HepG2 (cell line): ENCODE measurements around the gene TNFRSF13B. TPM values are rescaled to one million over a fixed set of nuclear protein-coding genes. Genes with fewer than 3 reads are reported as not detected.

ENCODE experiments used
- ATAC-seq: fragments of 200-7000 bp; cut with Tn5 transposase; 3 replicates; pipeline ENCODE4 v1.9.1; 2020; ENCODE audit warnings: mild to moderate bottlenecking, moderate library complexity
- BruUV-seq: library from RNA; stranded (reverse); fragments of 400-500 nt; replicated peaks from 2 replicates; lab custom pipeline; 2021; lab: Mats Ljungman, UMichigan
- CTCF ChIA-PET: fragments of 300-600 bp; formaldehyde crosslinking; extraction: SDS; loops from one replicate; lab custom pipeline; 2021; ENCODE audit warnings: low total read pairs, inconsistent platforms, low intra/inter-chr PET ratio; lab: Yijun Ruan, JAX
- POLR2A ChIA-PET: fragments of 350-600 bp; sonication (Branson Sonifier 250); formaldehyde crosslinking; loops from one replicate; lab custom pipeline; 2020; ENCODE audit warnings: antibody characterized with exemption, inconsistent platforms; lab: Yijun Ruan, JAX
- DNase-seq: peaks from one replicate; pipeline ENCODE4 v3.0.0-alpha.2; 2015; ENCODE audit warnings: low spot score
- FAIRE-seq: peaks from 3 replicates; lab custom pipeline; 2011; peaks lifted over from hg19 to GRCh38; lab: Jason Lieb, UNC
- H2AFZ ChIP-seq: one replicate; pipeline ENCODE4 v1.6.1; 2011; ENCODE audit warnings: low read length, inconsistent platforms
- H3K27ac ChIP-seq: fragments of 300-600 bp; 3 replicates; pipeline ENCODE4 v1.8.0; 2011; ENCODE audit warnings: mixed run types, mild to moderate bottlenecking, mixed read lengths, low read length, inconsistent platforms; ENCODE audit not compliant: insufficient read depth; ENCODE audit errors: extremely low read length
- H3K27me3 ChIP-seq, 2 experiments: fragments of 200-600 bp in 1 of 2; 2 replicates in 1 of 2; 3 replicates in 1 of 2; pipeline versions ENCODE4 v1.6.0 to v1.8.0; 2011; ENCODE audit warnings: low read length in 2 of 2, mild to moderate bottlenecking in 2 of 2, moderate library complexity in 2 of 2, inconsistent platforms in 1 of 2; ENCODE audit not compliant: insufficient read depth in 2 of 2, control insufficient read depth in 1 of 2
- H3K36me3 ChIP-seq, 2 experiments: fragments of 200-600 bp in 1 of 2; replicated peaks in 1 of 2; 2 replicates in 1 of 2; 3 replicates in 1 of 2; pipeline versions ENCODE4 v1.5.1 to v1.8.0; 2011; ENCODE audit warnings: low read length in 2 of 2, inconsistent platforms in 1 of 2; ENCODE audit not compliant: insufficient read depth in 2 of 2, control insufficient read depth in 1 of 2
- H3K4me1 ChIP-seq: 2 replicates; pipeline ENCODE4 v1.5.1; 2012; ENCODE audit warnings: low read length, inconsistent platforms; ENCODE audit not compliant: insufficient read depth
- H3K4me2 ChIP-seq: 2 replicates; pipeline ENCODE4 v1.6.0; 2011; ENCODE audit warnings: low read depth, low read length, inconsistent platforms
- H3K4me3 ChIP-seq, 3 experiments: fragments of 200-600 bp in 1 of 3; sonication (generic), shearing (Covaris generic) in 1 of 3; replicated peaks in 1 of 3; 2 replicates each; pipeline ENCODE4 v1.5.1; 2011 to 2016; ENCODE audit warnings: low read length in 3 of 3, inconsistent platforms in 2 of 3, low read depth in 2 of 3, mild to moderate bottlenecking in 2 of 3, control low read depth in 1 of 3, mixed read lengths in 1 of 3; ENCODE audit not compliant: insufficient read depth in 1 of 3
- H3K79me2 ChIP-seq: one replicate; pipeline ENCODE4 v1.6.1; 2011; ENCODE audit warnings: low read length, inconsistent platforms; ENCODE audit not compliant: insufficient read depth
- H3K9ac ChIP-seq: 2 replicates; pipeline ENCODE4 v1.6.0; 2011; ENCODE audit warnings: mild to moderate bottlenecking, low read depth, low read length, inconsistent platforms; ENCODE audit not compliant: insufficient read depth
- H3K9me3 ChIP-seq: 2 replicates; pipeline ENCODE4 v1.5.1; 2012; ENCODE audit warnings: mild to moderate bottlenecking, low read length
- H4K20me1 ChIP-seq: 2 replicates; pipeline ENCODE4 v1.6.0; 2011; ENCODE audit warnings: inconsistent platforms, mild to moderate bottlenecking, low read length, moderate library complexity; ENCODE audit not compliant: insufficient read depth
- EEA1 ChIP-seq: sonication (generic); formaldehyde crosslinking; IDR thresholded peaks from 2 replicates; pipeline ENCODE4 v1.5.1; 2020; ENCODE audit warnings: mild to moderate bottlenecking, missing genetic modification reagents, borderline replicate concordance
- GABPB1 ChIP-seq: IDR thresholded peaks from 2 replicates; pipeline ENCODE4 v1.6.1; 2016; ENCODE audit warnings: mild to moderate bottlenecking, missing genetic modification reagents, moderate library complexity, missing compliant biosample characterization
- GTF2F1 ChIP-seq: fragments of 150-350 bp; IDR thresholded peaks from 2 replicates; pipeline ENCODE4 v1.6.1; 2014; ENCODE audit warnings: low read length
- SRF ChIP-seq: IDR thresholded peaks from 2 replicates; pipeline ENCODE4 v1.6.1; 2011; ENCODE audit warnings: mild to moderate bottlenecking, low read depth, low read length, moderate library complexity
- TERF1 ChIP-seq: sonication (generic); formaldehyde crosslinking; IDR thresholded peaks from 2 replicates; pipeline ENCODE4 v1.8.0; 2022; ENCODE audit warnings: mild to moderate bottlenecking, missing genetic modification reagents, moderate library complexity
- TFAP4 ChIP-seq: sonication (generic); IDR thresholded peaks from 2 replicates; pipeline ENCODE4 v1.6.1; 2016; ENCODE audit warnings: low read depth, borderline replicate concordance
- THAP9 ChIP-seq: sonication (generic); formaldehyde crosslinking; IDR thresholded peaks from 2 replicates; pipeline ENCODE4; 2020; ENCODE audit warnings: missing genetic modification reagents, mild to moderate bottlenecking, borderline replicate concordance
- ZMYM3 ChIP-seq: sonication (generic); formaldehyde crosslinking; IDR thresholded peaks from 2 replicates; pipeline ENCODE4 v1.5.1; 2020; ENCODE audit warnings: mild to moderate bottlenecking, missing genetic modification reagents
- ZNF703 ChIP-seq: sonication (generic); formaldehyde crosslinking; IDR thresholded peaks from 2 replicates; pipeline ENCODE4 v1.5.1; 2020; ENCODE audit warnings: missing genetic modification reagents, mild to moderate bottlenecking, moderate library complexity, borderline replicate concordance
- ZSCAN9 ChIP-seq: IDR thresholded peaks from 2 replicates; pipeline ENCODE4 v1.6.1; 2016; ENCODE audit warnings: borderline replicate concordance
- WGBS: methylation state at CpG from one replicate; pipeline ENCODE4 v1.1.6; 2017; ENCODE audit warnings: low lambda C conversion rate; 5-methylcytosine and 5-hydroxymethylcytosine counted together
- in situ Hi-C: cut with HindIII; loops from 2 replicates; pipeline ENCODE4 v1.10.0; 2017; ENCODE audit warnings: low pct_unique_long_range_greater_than_20kb; ENCODE audit not compliant: extremely low pct_ligation_motif_present
- intact Hi-C: fragments of 100-400 bp; cut with micrococcal nuclease; formaldehyde crosslinking; loops from one replicate; pipeline ENCODE4 v1.10.0; 2022; ENCODE audit not compliant: unreplicated experiment
- polyA plus RNA-seq, 8 experiments: library from polyadenylated mRNA; depleted of rRNA in 3 of 8; stranded (reverse) in 7 of 8; unstranded in 1 of 8; fragments of >200 nt; fragmentation: Illumina TruSeq in 4 of 8; extraction: Trizol in 4 of 8; gene quantifications; 2 replicates each; pipeline versions ENCODE4 v1.2.1 to v1.2.3, GENCODE V29; 2011 to 2016; ENCODE audit warnings: low read depth in 4 of 8, missing spikeins in 1 of 8, mixed read lengths in 1 of 8; ENCODE audit not compliant: insufficient read depth in 1 of 8
- total RNA-seq, 5 experiments: library from RNA; depleted of rRNA; stranded (reverse); fragments of >200 nt; fragmentation: Illumina TruSeq; extraction: Trizol; gene quantifications; 2 replicates each; pipeline ENCODE4 v1.2.3, GENCODE V29; 2016; ENCODE audit warnings: low read depth in 1 of 5

Gene TNFRSF13B
- total and polyA plus RNA-seq, 2 of the 13 experiments (the other 11 are each of a cell fraction or from before 2014, with no cell fraction given) = not detected

DNA sequence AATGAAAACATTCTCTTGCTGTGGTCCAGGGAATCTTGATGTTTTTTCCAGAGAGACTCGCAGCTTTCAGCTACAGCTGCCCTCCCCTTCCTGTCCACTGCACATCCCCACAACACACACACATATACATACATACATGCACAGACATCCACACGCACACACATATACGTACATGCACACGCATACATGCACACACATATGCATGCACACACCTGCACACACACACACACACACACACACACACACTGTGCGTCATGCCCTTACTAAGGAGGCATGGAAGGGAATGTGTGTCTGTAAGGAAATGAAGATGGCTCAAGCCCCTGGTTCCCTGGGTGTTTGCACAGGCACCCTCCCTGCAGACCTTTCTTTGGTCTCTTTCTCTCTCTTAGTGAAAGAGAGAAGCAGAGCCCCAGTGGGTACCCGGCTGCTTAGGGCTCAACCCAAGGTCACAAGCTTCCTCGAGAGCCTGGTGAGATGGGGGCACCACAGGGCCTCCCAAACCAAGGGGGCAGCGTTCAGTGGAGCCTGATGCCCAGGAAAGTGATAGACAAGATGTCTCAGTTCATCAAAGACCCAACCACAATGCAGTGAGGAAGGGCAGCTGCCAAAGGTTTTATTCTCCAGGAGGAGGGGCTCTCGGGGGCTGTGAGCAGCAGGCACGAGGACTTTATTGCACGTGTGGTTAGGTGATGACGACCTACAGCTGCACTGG is 33.3 kb downstream of the TNFRSF13B start:
- 14% methylated on average over 10 of the region's 12 CpGs for WGBS
- H2AFZ ChIP-seq = no peak overlapping the region
- no peak overlapping the region for H3K4me3 ChIP-seq
- H3K79me2 ChIP-seq = no peaks in the 10 kb centered on the region
- intact Hi-C loops = no loop called here
- no peak overlapping the region for H3K27ac ChIP-seq
- H3K4me1 ChIP-seq = no peaks in the 10 kb centered on the region
- no peak overlapping the region for H3K4me2 ChIP-seq
- no peaks in the 10 kb centered on the region for H3K9me3 ChIP-seq
- ATAC-seq = no peak
- TF ChIP-seq TERF1 (CRISPR knock-in tag) = no peak
- TF ChIP-seq ZSCAN9 (CRISPR knock-in tag) = no peak
- TF ChIP-seq SRF = no peak
- no peak for TF ChIP-seq EEA1
- TF ChIP-seq, all 625 proteins: peak for 0
- Histone ChIP-seq H4K20me1 (no peaks in the 10 kb centered on the region), H3K36me3 (no peaks in the 10 kb centered on the region), H3K27me3 (peaks cover 12 to 58% of the 10 kb centered on the region in 2 experiments; a peak in 4 of 5 replicates), H3K9ac (no peak overlapping the region)
- BruUV-seq = no TSS peak
- POLR2A ChIA-PET = no interaction called here
- DNase-seq (no peak), FAIRE-seq (no peak)
- in situ Hi-C loops = no loop called here
- CTCF ChIA-PET = no interaction called here

DNA sequence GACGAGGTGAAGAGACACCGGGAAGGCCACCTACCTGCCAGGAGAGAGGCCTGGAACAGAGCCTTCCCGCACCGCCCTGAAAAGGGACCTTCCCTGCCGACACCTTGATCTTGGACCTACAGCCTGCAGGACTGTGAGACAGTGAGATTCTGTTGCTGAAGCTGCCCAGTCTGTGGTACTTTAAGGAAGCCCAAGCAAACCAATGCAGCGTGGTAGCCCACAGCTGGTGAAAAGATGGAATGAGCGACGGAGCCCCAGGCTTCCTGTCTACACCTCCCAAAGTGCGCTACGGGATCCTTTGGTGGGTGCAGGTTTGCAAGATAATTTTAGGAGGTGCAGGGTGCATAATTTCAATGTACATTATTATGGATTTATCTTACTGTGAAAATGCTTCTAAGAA is 33.9 kb downstream of the TNFRSF13B start:
- POLR2A ChIA-PET = no interaction called here
- no peak overlapping the region for H3K27ac ChIP-seq
- 38% methylated on average over 5 of the region's 10 CpGs for WGBS
- H3K9me3 ChIP-seq = no peaks in the 10 kb centered on the region
- H3K27me3 ChIP-seq = peaks cover 12 to 64% of the 10 kb centered on the region in 2 experiments; a peak in 4 of 5 replicates
- in situ Hi-C loops (no loop called here), intact Hi-C loops (no loop called here)
- no TSS peak for BruUV-seq
- no peaks in the 10 kb centered on the region for H4K20me1 ChIP-seq
- CTCF ChIA-PET = no interaction called here
- H3K4me1 ChIP-seq = no peaks in the 10 kb centered on the region
- no peak overlapping the region for H3K4me3 ChIP-seq
- H3K9ac ChIP-seq = no peak overlapping the region
- no peaks in the 10 kb centered on the region for H3K79me2 ChIP-seq
- H3K36me3 ChIP-seq = no peaks in the 10 kb centered on the region
- FAIRE-seq = no peak
- DNase-seq = no peak
- TF ChIP-seq GABPB1 (CRISPR knock-in tag) (no peak), GTF2F1 (no peak), ZMYM3 (CRISPR knock-in tag) (no peak), ZNF703 (no peak), THAP9 (CRISPR knock-in tag) (no peak), TFAP4 (no peak)
- no peak overlapping the region for H3K4me2 ChIP-seq
- ATAC-seq = no peak
- H2AFZ ChIP-seq = no peak overlapping the region
